Measurements from ENCODE around the gene KIF2C. TPM values are rescaled to one million over a fixed set of nuclear protein-coding genes. Genes with fewer than 3 reads are reported as not detected.

The KIF2C gene
- total RNA-seq, 1 experiment from 2014 or later: 92.6 TPM

DNA sequence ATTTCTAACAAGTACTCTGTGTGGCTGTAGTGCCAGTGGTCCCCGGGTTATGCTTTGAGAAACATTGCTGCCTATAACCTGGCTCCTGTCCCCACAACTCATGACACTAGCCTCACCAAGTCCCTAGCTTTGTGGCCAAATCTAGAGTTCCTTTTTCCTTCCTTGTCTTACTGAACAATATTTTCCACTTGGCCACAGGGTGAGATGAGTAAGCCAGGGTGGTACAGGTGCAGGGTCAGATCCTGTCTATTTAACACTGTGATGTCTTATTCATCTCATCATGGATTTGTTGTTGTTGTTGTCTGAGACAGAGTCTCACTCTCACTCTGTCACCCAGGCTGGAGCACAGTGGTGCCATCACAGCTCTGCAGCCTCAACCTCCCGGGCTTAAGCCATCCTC lies 46.5 kb upstream of the KIF2C start (continued):
- TF ChIP-seq TCF7L2 (IDR thresholded peaks at IDR 0.05; ENCODE audit: borderline replicate concordance, extremely low read depth, insufficient read depth, insufficient read length): no peak

DNA sequence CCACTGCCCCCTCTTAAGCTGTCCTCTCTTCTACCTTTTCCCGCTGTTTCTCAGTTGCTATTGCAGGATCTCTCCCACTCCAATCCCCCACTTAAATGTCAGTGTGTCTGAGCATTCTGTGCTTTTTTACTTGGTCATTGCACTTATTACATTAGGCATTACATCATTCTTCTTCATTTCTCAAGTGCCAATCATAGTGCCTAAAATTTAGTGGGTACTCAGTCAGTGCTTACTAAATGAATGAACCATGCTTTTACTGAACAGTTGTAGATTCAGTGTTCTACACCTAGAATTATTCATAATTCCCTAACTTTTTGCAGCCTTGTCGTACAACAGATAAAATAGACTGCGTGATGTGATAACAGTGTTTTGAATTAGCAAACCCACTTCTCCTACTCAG lies 45.7 kb upstream of the KIF2C start:
- DNase-seq (ENCODE audit: low read depth, low spot score) (no peak), ATAC-seq (no peak)
- no peak overlapping the region for H3K4me2 ChIP-seq (ENCODE audit: low read length)
- H3K27ac ChIP-seq (ENCODE audit: low read depth, low read length): no peak overlapping the region
- H3K79me2 ChIP-seq (ENCODE audit: insufficient read depth, low read length): no peaks in the 10 kb centered on the region
- peaks cover 24 to 46% of the 10 kb centered on the region in 2 experiments for H3K4me1 ChIP-seq (ENCODE audit: control insufficient read depth in 1 of 2, insufficient read depth in 2 of 2, low read length in 2 of 2)
- POLR2A ChIA-PET: interaction anchor here (6.5 kb wide), 1 partner anchor 27 kb away, joined by 39 read pairs; no protein-coding TSS in a partner anchor
- intact Hi-C loops (cut with micrococcal nuclease): no loop called here
- CTCF ChIA-PET: no interaction called here
- TF ChIP-seq CEBPB (IDR thresholded peaks at IDR 0.05; ENCODE audit: low read depth) (peak; percentile 87), SP1 (IDR thresholded peaks at IDR 0.05; ENCODE audit: low read depth) (no peak)
- TF ChIP-seq, protein P1, sequence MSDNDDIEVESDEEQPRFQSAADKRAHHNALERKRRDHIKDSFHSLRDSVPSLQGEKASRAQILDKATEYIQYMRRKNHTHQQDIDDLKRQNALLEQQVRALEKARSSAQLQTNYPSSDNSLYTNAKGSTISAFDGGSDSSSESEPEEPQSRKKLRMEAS (IDR thresholded peaks at IDR 0.05): no peak
- no peaks in the 10 kb centered on the region for H3K9me2 ChIP-seq (ENCODE audit: insufficient read depth)
- H2AFZ ChIP-seq (ENCODE audit: low read depth, low read length, poor library complexity, severe bottlenecking): no peak overlapping the region
- H4K20me1 ChIP-seq (ENCODE audit: insufficient read depth): no peaks in the 10 kb centered on the region
- H3K27me3 ChIP-seq (ENCODE audit: insufficient read depth, low read length): no peaks in the 10 kb centered on the region
- no peak overlapping the region for H3K4me3 ChIP-seq (replicated peaks in 1 of 2; ENCODE audit: low read depth in 1 of 2, low read length in 2 of 2)
- RAD21 ChIA-PET (ENCODE audit: low non-redundant PET in 1 of 2, low total read pairs in 2 of 2, uncharacterized antibody in 2 of 2, unreplicated experiment in 2 of 2): no interaction called here
- no peaks in the 10 kb centered on the region for H3K9me3 ChIP-seq (ENCODE audit: control insufficient read depth in 1 of 2, insufficient read depth in 1 of 2, low read depth in 1 of 2, low read length in 2 of 2)
- no peaks in the 10 kb centered on the region for H3K36me3 ChIP-seq (ENCODE audit: control insufficient read depth in 1 of 2, insufficient read depth in 2 of 2, low read length in 2 of 2)
- no TSS peak for BruUV-seq (replicated peaks)
- no peak overlapping the region for H3K9ac ChIP-seq (ENCODE audit: low read length)

DNA sequence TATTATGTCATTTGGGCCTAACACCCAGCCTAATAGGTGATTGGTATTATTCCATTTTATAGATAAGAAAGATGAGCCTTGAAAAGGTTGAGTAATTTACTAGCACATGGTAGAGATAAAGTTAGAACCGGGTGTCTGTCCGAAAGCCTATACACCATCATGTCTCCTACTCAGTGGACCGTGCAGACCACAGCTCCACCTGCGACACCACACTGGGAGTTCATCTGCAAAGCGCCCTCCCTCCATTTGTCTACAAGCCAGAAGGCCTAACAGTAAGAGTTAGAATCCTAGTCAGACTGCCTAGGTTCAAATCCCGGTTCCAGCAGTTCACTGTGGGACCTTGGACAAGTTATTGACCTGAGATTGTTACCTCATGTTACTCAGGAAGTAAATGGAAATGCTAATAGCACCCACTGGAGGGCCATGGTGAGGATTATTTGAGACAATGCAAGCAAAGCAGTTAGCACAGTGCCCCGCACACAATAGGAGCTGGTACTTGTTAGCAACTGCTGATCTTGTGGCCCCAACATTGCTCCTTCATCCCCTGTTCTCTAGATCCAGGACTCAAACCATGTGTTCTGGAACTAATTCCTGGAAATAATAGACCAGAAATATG lies 44.7 kb upstream of the KIF2C start:
- no TSS peak for BruUV-seq (replicated peaks)
- ChIA-PET POLR2A (interaction anchor here (6.5 kb wide), 1 partner anchor 26 kb away, joined by 39 read pairs; no protein-coding TSS in a partner anchor), CTCF (interaction anchor here (1.3 kb wide), 1 partner anchor 12 kb away, joined by 3 read pairs; no protein-coding TSS in a partner anchor), RAD21 (ENCODE audit: low non-redundant PET in 1 of 2, low total read pairs in 2 of 2, uncharacterized antibody in 2 of 2, unreplicated experiment in 2 of 2) (no interaction called here)
- Histone ChIP-seq H3K79me2 (ENCODE audit: insufficient read depth, low read length) (no peaks in the 10 kb centered on the region), H3K36me3 (ENCODE audit: control insufficient read depth in 1 of 2, insufficient read depth in 2 of 2, low read length in 2 of 2) (no peaks in the 10 kb centered on the region), H3K27ac (ENCODE audit: low read depth, low read length) (no peak overlapping the region), H3K4me3 (replicated peaks in 1 of 2; ENCODE audit: low read depth in 1 of 2, low read length in 2 of 2) (no peak overlapping the region), H4K20me1 (ENCODE audit: insufficient read depth) (no peaks in the 10 kb centered on the region), H3K4me1 (ENCODE audit: control insufficient read depth in 1 of 2, insufficient read depth in 2 of 2, low read length in 2 of 2) (peaks cover 14 to 35% of the 10 kb centered on the region in 2 experiments), H3K9me3 (ENCODE audit: control insufficient read depth in 1 of 2, insufficient read depth in 1 of 2, low read depth in 1 of 2, low read length in 2 of 2) (no peaks in the 10 kb centered on the region), H3K9me2 (ENCODE audit: insufficient read depth) (no peaks in the 10 kb centered on the region), H3K4me2 (ENCODE audit: low read length) (no peak overlapping the region), H3K9ac (ENCODE audit: low read length) (no peak overlapping the region), H2AFZ (ENCODE audit: low read depth, low read length, poor library complexity, severe bottlenecking) (no peak overlapping the region), H3K27me3 (ENCODE audit: insufficient read depth, low read length) (no peaks in the 10 kb centered on the region)
- TF ChIP-seq, protein P2, sequence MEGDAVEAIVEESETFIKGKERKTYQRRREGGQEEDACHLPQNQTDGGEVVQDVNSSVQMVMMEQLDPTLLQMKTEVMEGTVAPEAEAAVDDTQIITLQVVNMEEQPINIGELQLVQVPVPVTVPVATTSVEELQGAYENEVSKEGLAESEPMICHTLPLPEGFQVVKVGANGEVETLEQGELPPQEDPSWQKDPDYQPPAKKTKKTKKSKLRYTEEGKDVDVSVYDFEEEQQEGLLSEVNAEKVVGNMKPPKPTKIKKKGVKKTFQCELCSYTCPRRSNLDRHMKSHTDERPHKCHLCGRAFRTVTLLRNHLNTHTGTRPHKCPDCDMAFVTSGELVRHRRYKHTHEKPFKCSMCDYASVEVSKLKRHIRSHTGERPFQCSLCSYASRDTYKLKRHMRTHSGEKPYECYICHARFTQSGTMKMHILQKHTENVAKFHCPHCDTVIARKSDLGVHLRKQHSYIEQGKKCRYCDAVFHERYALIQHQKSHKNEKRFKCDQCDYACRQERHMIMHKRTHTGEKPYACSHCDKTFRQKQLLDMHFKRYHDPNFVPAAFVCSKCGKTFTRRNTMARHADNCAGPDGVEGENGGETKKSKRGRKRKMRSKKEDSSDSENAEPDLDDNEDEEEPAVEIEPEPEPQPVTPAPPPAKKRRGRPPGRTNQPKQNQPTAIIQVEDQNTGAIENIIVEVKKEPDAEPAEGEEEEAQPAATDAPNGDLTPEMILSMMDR (IDR thresholded peaks at IDR 0.05 in 2 of 3, conservative IDR thresholded peaks at IDR 0.05 in 1 of 3; ENCODE audit: borderline replicate concordance in 1 of 3, insufficient read depth in 1 of 3, low read depth in 2 of 3, low read length in 2 of 3): peak in 1 of 3 experiments; percentile 22; a peak in 1 of 6 replicates
- TF ChIP-seq ZNF274 (IDR thresholded peaks at IDR 0.05; ENCODE audit: low read depth, low read length): no peak
- DNase-seq (ENCODE audit: low read depth, low spot score) (no peak), ATAC-seq (peak; percentile 56; the same call in 1 of the 2 replicates)
- intact Hi-C loops (cut with micrococcal nuclease): no loop called here
